ENCODE measurements around the gene PCSK5. TPM values are rescaled to one million over a fixed set of nuclear protein-coding genes. Genes with fewer than 3 reads are reported as not detected.

Gene PCSK5
- polyA plus RNA-seq, 1 donor (not counting 4 experiments of a cell fraction or from before 2014, with no cell fraction given): 1.9 TPM

DNA sequence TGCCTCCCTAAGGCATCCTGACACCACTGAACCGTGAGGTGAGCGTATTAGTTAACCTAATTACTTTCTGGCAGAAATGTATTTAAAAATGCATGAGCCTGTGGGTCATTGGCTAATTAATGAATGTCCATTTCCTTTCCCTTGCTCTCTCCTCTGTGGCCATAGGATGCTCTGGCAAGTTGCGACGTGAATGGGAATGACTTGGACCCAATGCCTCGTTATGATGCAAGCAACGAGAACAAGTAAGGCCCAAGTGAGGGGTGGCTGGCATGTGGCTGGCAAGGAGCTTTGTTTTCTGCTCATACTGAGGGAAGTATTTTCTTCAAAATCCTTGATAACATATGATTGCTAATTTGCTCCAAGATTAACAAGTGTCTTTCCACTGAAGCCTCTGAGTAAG is 136.3 kb downstream of the PCSK5 start:
- TF ChIP-seq, protein P1, sequence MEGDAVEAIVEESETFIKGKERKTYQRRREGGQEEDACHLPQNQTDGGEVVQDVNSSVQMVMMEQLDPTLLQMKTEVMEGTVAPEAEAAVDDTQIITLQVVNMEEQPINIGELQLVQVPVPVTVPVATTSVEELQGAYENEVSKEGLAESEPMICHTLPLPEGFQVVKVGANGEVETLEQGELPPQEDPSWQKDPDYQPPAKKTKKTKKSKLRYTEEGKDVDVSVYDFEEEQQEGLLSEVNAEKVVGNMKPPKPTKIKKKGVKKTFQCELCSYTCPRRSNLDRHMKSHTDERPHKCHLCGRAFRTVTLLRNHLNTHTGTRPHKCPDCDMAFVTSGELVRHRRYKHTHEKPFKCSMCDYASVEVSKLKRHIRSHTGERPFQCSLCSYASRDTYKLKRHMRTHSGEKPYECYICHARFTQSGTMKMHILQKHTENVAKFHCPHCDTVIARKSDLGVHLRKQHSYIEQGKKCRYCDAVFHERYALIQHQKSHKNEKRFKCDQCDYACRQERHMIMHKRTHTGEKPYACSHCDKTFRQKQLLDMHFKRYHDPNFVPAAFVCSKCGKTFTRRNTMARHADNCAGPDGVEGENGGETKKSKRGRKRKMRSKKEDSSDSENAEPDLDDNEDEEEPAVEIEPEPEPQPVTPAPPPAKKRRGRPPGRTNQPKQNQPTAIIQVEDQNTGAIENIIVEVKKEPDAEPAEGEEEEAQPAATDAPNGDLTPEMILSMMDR (optimal IDR thresholded peaks at IDR 0.05 in 1 of 3, IDR thresholded peaks at IDR 0.05 in 1 of 3, conservative IDR thresholded peaks at IDR 0.05 in 1 of 3; ENCODE audit: extremely low read depth in 1 of 3, insufficient read depth in 2 of 3, low read length in 3 of 3): no peak
- TF ChIP-seq EZH2 (IDR thresholded peaks at IDR 0.05; ENCODE audit: low read length): no peak
- Histone ChIP-seq H3K4me2 (ENCODE audit: control insufficient read depth, extremely low read depth, insufficient read depth, low read depth, low read length) (no peak overlapping the region), H3K27me3 (ENCODE audit: control insufficient read depth, extremely low read depth, insufficient read depth, low read length) (no peaks in the 10 kb centered on the region), H3K4me3 (ENCODE audit: control insufficient read depth in 2 of 3, extremely low read depth in 1 of 3, insufficient read depth in 2 of 3, low read depth in 1 of 3, low read length in 3 of 3) (no peak overlapping the region), H3K36me3 (ENCODE audit: control insufficient read depth in 2 of 2, extremely low read depth in 1 of 2, insufficient read depth in 2 of 2, low read length in 2 of 2) (peaks cover 0 to 1% of the 10 kb centered on the region in 2 experiments), H3K4me1 (ENCODE audit: control insufficient read depth, extremely low read depth, insufficient read depth, low read length) (peaks cover 10% of the 10 kb centered on the region), H2AFZ (ENCODE audit: control insufficient read depth, low read length) (no peak overlapping the region), H3K79me2 (ENCODE audit: control insufficient read depth, insufficient read depth, low read length) (no peaks in the 10 kb centered on the region), H3K27ac (ENCODE audit: control insufficient read depth, insufficient read depth, low read length) (no peak overlapping the region), H4K20me1 (ENCODE audit: control insufficient read depth, extremely low read depth, insufficient read depth, low read length) (no peaks in the 10 kb centered on the region), H3K9ac (ENCODE audit: control insufficient read depth, extremely low read depth, insufficient read depth, low read length) (no peak overlapping the region), H3K9me1 (ENCODE audit: control insufficient read depth, extremely low read depth, insufficient read depth, low read length) (no peaks in the 10 kb centered on the region), H3K9me3 (ENCODE audit: control insufficient read depth, low read depth, low read length) (no peaks in the 10 kb centered on the region)
- DNase-seq (ENCODE audit: low read depth, low spot score) (no peak), FAIRE-seq (no peak)
- dilution Hi-C loops (cut with MboI; ENCODE audit: extremely low pct_ligation_motif_present, low sequenced_read_pairs): no loop called here

DNA sequence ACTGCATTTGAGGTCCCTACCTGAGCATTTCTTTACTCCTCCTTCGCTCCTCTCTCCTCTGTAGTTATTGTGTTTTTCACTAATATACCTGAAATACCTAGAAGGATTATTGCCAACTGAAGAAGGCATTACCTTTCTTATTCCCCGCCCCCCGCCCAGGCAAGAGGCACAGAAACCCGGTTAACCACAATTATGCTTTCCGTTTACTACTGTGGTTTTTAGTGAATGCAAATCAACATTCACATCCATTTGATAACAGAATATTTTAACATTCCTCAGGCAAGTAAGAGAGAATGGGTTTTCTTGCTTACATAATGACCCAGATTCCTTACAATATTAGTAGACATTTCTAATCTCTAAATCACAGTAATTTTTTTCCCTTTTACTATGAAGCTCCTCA is 136.9 kb downstream of the PCSK5 start:
- no peak overlapping the region for H3K4me3 ChIP-seq (ENCODE audit: control insufficient read depth in 2 of 3, extremely low read depth in 1 of 3, insufficient read depth in 2 of 3, low read depth in 1 of 3, low read length in 3 of 3)

More for the DNA sequence above, 136.9 kb downstream of the PCSK5 start:
- no peak overlapping the region for H3K9ac ChIP-seq (ENCODE audit: control insufficient read depth, extremely low read depth, insufficient read depth, low read length)
- no peak overlapping the region for H3K27ac ChIP-seq (ENCODE audit: control insufficient read depth, insufficient read depth, low read length)
- no peak for DNase-seq (ENCODE audit: low read depth, low spot score)
- no peaks in the 10 kb centered on the region for H3K9me1 ChIP-seq (ENCODE audit: control insufficient read depth, extremely low read depth, insufficient read depth, low read length)
- TF ChIP-seq, protein P1 (optimal IDR thresholded peaks at IDR 0.05 in 1 of 3, IDR thresholded peaks at IDR 0.05 in 1 of 3, conservative IDR thresholded peaks at IDR 0.05 in 1 of 3; ENCODE audit: extremely low read depth in 1 of 3, insufficient read depth in 2 of 3, low read length in 3 of 3): no peak
- no peak for TF ChIP-seq EZH2 (IDR thresholded peaks at IDR 0.05; ENCODE audit: low read length)
- H3K27me3 ChIP-seq (ENCODE audit: control insufficient read depth, extremely low read depth, insufficient read depth, low read length): no peaks in the 10 kb centered on the region
- H4K20me1 ChIP-seq (ENCODE audit: control insufficient read depth, extremely low read depth, insufficient read depth, low read length): no peaks in the 10 kb centered on the region
- H3K36me3 ChIP-seq (ENCODE audit: control insufficient read depth in 2 of 2, extremely low read depth in 1 of 2, insufficient read depth in 2 of 2, low read length in 2 of 2): peaks cover 0 to 1% of the 10 kb centered on the region in 2 experiments
- H3K4me2 ChIP-seq (ENCODE audit: control insufficient read depth, extremely low read depth, insufficient read depth, low read depth, low read length): no peak overlapping the region
- H3K79me2 ChIP-seq (ENCODE audit: control insufficient read depth, insufficient read depth, low read length): no peaks in the 10 kb centered on the region
- no peak for FAIRE-seq
- dilution Hi-C loops (cut with MboI; ENCODE audit: extremely low pct_ligation_motif_present, low sequenced_read_pairs): no loop called here
- H3K9me3 ChIP-seq (ENCODE audit: control insufficient read depth, low read depth, low read length): no peaks in the 10 kb centered on the region
- peaks cover 10% of the 10 kb centered on the region for H3K4me1 ChIP-seq (ENCODE audit: control insufficient read depth, extremely low read depth, insufficient read depth, low read length)
- H2AFZ ChIP-seq (ENCODE audit: control insufficient read depth, low read length): no peak overlapping the region
